GM19099 (cell line): ENCODE results near the gene RNF41.

Experiments
- POLR2A ChIP-seq: IDR thresholded peaks from 3 replicates; pipeline ENCODE4 v1.6.1; 2011; ENCODE audit warnings: low read depth; ENCODE audit not compliant: insufficient read length; ENCODE audit errors: extremely low read depth

RNF41 gene

GRCh38 chr12:56152756-56153677, 68.7 kb downstream of the RNF41 start:
- TF ChIP-seq POLR2A, result no peak
